Keratinocyte (primary cell): ENCODE results near the gene CHRDL1.

ENCODE experiments used
- CTCF ChIP-seq, 3 experiments: IDR thresholded peaks in 1 of 3; conservative IDR thresholded peaks in 1 of 3; optimal IDR thresholded peaks in 1 of 3; 2 replicates in 2 of 3; 3 replicates in 1 of 3; pipeline versions ENCODE3 to v1.5.1; 2011; ENCODE audit warnings: low read length in 3 of 3, mild to moderate bottlenecking in 3 of 3, moderate library complexity in 2 of 3, control low read depth in 1 of 3, inconsistent platforms in 1 of 3; ENCODE audit not compliant: insufficient read depth in 2 of 3; ENCODE audit errors: extremely low read depth in 1 of 3
- EZH2 ChIP-seq: IDR thresholded peaks from one replicate; pipeline ENCODE4 v1.6.1; 2012; ENCODE audit warnings: inconsistent platforms, mild to moderate bottlenecking, low read length, moderate library complexity

- TF ChIP-seq CTCF (optimal IDR thresholded peaks at IDR 0.05 in 1 of 3, IDR thresholded peaks at IDR 0.05 in 1 of 3, conservative IDR thresholded peaks at IDR 0.05 in 1 of 3; ENCODE audit: extremely low read depth in 1 of 3, insufficient read depth in 2 of 3, low read length in 3 of 3) (no peak), EZH2 (no peak)
Observed at GRCh38 chrX:110732266-110732665, 63.4 kb downstream of the CHRDL1 start.
